ENCODE data around the gene ADK.
"Not testable (repeated sequence)": the region's sequence is repeated elsewhere in the genome, so short reads cannot be mapped to it uniquely, and the experiment has no call there.

The ADK gene

GRCh38 chr10:74190494-74190893 is 39.5 kb downstream of the ADK start:
- Mint-ChIP-seq H3K4me3 (peak overlapping the region; percentile 77), H3K4me1 (peaks cover 76% of the 10 kb centered on the region), H3K36me3 (peaks cover 4% of the 10 kb centered on the region), H3K27me3 (no peaks in the 10 kb centered on the region), H3K9me3 (no peaks in the 10 kb centered on the region), H3K27ac (peak overlapping the region; percentile 85)

GRCh38 chr10:74194545-74194944 is 43.5 kb downstream of the ADK start:
- H3K4me1 Mint-ChIP-seq, result peaks cover 60% of the 10 kb centered on the region

GRCh38 chr10:74194999-74195398 is 44.0 kb downstream of the ADK start:
- Mint-ChIP-seq H3K27me3 (no peaks in the 10 kb centered on the region), H3K36me3 (peaks cover 5% of the 10 kb centered on the region)

More at GRCh38 chr10:74194545-74194944, 43.5 kb downstream of the ADK start:
- Mint-ChIP-seq H3K27ac (peak overlapping the region; percentile 49), H3K4me3 (peak overlapping the region; percentile 42), H3K36me3 (peaks cover 5% of the 10 kb centered on the region), H3K27me3 (no peaks in the 10 kb centered on the region), H3K9me3 (peaks cover 5% of the 10 kb centered on the region)

DNA sequence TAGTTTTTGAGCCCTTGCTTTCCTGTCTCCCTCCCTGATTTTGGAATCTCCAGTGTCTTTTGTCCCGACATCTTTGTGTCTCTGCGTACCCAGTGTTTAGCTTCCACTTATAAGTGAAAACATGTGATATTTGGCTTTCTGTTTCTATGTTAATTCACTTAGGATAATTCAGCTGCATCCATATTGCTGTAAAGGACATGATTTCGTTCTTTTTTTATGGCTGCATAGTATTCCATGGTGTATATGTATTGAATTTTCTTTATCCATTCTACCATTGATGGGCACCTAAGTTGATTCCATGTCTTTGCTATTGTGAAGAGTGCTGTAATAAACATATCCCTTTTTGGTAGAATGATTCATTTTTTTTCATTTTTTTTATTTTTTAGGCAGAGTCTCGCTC is 48.3 kb downstream of the ADK start:
- Mint-ChIP-seq H3K9me3 (peaks cover 5% of the 10 kb centered on the region), H3K4me1 (peaks cover 22% of the 10 kb centered on the region), H3K27ac (no peak overlapping the region), H3K36me3 (peaks cover 10% of the 10 kb centered on the region), H3K4me3 (no peak overlapping the region), H3K27me3 (no peaks in the 10 kb centered on the region)

More at GRCh38 chr10:74194999-74195398, 44.0 kb downstream of the ADK start:
- Mint-ChIP-seq H3K9me3 (peaks cover 5% of the 10 kb centered on the region), H3K27ac (peak overlapping the region; percentile 25), H3K4me1 (peaks cover 56% of the 10 kb centered on the region), H3K4me3 (peak overlapping the region; percentile 63)

GRCh38 chr10:74202356-74202755 is 51.3 kb downstream of the ADK start:
- Mint-ChIP-seq H3K27me3 (no peaks in the 10 kb centered on the region), H3K27ac (no peak overlapping the region), H3K4me3 (no peak overlapping the region), H3K4me1 (peaks cover 19% of the 10 kb centered on the region), H3K9me3 (peaks cover 5% of the 10 kb centered on the region), H3K36me3 (peaks cover 11% of the 10 kb centered on the region)

DNA sequence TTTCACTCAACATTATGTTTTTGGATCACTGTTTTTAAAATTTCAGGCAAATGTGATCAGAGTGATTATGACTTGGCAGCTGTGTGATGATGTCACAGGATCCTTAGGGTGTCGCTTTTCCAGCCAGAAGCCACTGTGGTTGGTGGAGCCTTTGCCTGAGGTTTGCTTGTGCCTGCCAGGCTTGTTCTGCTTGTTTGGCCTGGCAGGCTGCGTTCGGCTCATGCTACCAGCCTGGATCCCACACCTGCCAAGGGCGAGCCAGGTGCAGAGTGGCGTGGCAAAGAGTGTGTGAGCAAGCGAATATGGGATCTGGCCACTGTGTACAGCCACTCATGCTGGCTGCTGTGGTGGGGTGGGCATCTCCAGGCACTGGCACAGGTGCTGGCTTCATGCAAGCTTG is 55.7 kb downstream of the ADK start:
- Mint-ChIP-seq H3K27ac (no peak overlapping the region), H3K36me3 (peaks cover 7% of the 10 kb centered on the region), H3K4me3 (no peak overlapping the region), H3K27me3 (no peaks in the 10 kb centered on the region), H3K4me1 (peaks cover 10% of the 10 kb centered on the region), H3K9me3 (no peaks in the 10 kb centered on the region)

- peaks cover 20% of the 10 kb centered on the region for H3K4me1 Mint-ChIP-seq
- no peaks in the 10 kb centered on the region for H3K27me3 Mint-ChIP-seq
- H3K4me3 Mint-ChIP-seq, result no peak overlapping the region
These were observed 56.9 kb downstream of the ADK start for GRCh38 chr10:74207691-74208480.

GRCh38 chr10:74208997-74209396 is 58.0 kb downstream of the ADK start:
- Mint-ChIP-seq H3K4me1 (peaks cover 25% of the 10 kb centered on the region), H3K9me3 (no peaks in the 10 kb centered on the region), H3K36me3 (peaks cover 5% of the 10 kb centered on the region), H3K4me3 (no peak overlapping the region), H3K27ac (no peak overlapping the region), H3K27me3 (no peaks in the 10 kb centered on the region)

More at GRCh38 chr10:74207691-74208480, 56.9 kb downstream of the ADK start:
- H3K27ac Mint-ChIP-seq, result no peak overlapping the region
- H3K36me3 Mint-ChIP-seq, result peaks cover 5% of the 10 kb centered on the region
- H3K9me3 Mint-ChIP-seq, result no peaks in the 10 kb centered on the region

- H3K4me1 Mint-ChIP-seq, result peaks cover 19% of the 10 kb centered on the region
- no peak overlapping the region for H3K4me3 Mint-ChIP-seq
- H3K27me3 Mint-ChIP-seq, result no peaks in the 10 kb centered on the region
- no peak overlapping the region for H3K27ac Mint-ChIP-seq
- H3K36me3 Mint-ChIP-seq, result peaks cover 2% of the 10 kb centered on the region
- H3K9me3 Mint-ChIP-seq, result no peaks in the 10 kb centered on the region
These were observed 62.0 kb downstream of the ADK start for GRCh38 chr10:74213019-74213418.

- Mint-ChIP-seq H3K27me3 (no peaks in the 10 kb centered on the region), H3K27ac (no peak overlapping the region), H3K4me1 (peaks cover 19% of the 10 kb centered on the region), H3K36me3 (peaks cover 2% of the 10 kb centered on the region), H3K9me3 (no peaks in the 10 kb centered on the region), H3K4me3 (no peak overlapping the region)
These were observed 62.6 kb downstream of the ADK start for GRCh38 chr10:74213571-74214162.

DNA sequence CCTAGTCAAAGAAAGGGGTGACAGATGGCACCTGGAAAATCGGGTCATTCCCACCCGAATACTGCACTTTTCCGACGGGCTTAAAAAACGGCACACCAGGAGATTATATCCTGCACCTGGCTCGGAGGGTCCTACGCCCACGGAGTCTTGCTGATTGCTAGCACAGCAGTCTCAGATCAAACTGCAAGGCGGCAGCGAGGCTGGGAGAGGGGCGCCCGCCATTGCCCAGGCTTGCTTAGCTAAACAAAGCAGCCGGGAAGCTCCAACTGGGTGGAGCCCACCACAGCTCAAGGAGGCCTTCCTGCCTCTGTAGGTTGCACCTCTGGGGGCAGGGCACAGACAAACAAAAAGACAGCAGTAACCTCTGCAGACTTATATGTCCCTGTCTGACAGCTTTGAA is 66.1 kb downstream of the ADK start:
- H3K4me3 Mint-ChIP-seq, H3K9me3 Mint-ChIP-seq, H3K27me3 Mint-ChIP-seq, H3K27ac Mint-ChIP-seq, H3K36me3 Mint-ChIP-seq: not testable (repeated sequence)
- peaks cover 17% of the 10 kb centered on the region for H3K4me1 Mint-ChIP-seq

DNA sequence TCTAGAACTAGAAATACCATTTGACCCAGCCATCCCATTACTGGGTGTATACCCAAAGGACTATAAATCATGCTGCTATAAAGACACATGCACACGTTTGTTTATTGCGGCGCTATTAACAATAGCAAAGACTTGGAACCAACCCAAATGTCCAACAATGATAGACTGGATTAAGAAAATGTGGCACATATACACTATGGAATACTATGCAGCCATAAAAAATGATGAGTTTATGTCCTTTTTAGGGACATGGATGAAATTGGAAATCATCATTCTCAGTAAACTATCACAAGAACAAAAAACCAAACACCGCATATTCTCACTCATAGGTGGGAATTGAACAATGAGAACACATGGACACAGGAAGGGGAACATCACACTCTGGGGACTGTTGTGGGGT is 71.4 kb downstream of the ADK start:
- H3K27ac Mint-ChIP-seq, H3K9me3 Mint-ChIP-seq, H3K4me3 Mint-ChIP-seq, H3K27me3 Mint-ChIP-seq, H3K36me3 Mint-ChIP-seq: not testable (repeated sequence)
- H3K4me1 Mint-ChIP-seq, result peaks cover 24% of the 10 kb centered on the region

DNA sequence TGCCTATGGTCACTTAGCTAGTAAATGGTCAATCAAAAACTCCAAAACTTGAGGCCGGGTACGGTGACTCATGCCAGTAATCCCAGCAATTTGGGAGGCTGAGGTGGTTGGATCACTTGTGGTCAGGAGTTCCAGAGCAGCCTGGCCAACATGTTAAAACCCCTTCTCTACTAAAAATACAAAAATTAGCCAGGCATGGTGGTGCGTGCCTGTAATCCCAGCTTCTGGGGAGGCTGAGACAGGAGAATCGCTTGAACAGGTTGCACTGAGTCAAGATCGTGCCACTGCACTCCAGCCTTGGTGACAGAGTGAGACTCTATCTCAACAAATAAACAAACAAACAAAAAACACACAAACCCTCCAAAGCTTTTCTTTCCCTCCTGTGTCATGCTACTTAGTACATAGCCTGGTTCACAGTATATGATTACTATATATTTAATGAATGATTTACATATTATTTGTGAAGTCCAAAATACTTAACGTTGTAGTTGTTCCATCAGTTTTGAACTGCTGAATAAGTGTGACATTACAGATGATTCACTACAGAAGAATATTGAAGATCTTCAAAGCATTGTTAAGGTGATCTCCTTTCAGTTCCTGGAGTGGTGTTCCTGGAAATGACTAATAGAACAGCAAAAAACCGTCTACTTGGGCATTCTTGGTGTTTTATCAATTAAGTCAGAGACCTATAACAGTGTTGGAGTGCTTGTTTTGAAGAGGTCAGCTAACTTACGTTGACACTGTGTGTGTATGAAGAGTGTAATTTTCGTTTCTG is 72.9 kb downstream of the ADK start:
- peaks cover 3% of the 10 kb centered on the region for H3K36me3 Mint-ChIP-seq
- H3K4me3 Mint-ChIP-seq, result peak overlapping the region; percentile 34
- H3K27ac Mint-ChIP-seq, result peak overlapping the region; percentile 56
- H3K9me3 Mint-ChIP-seq, result no peaks in the 10 kb centered on the region
- H3K27me3 Mint-ChIP-seq, result no peaks in the 10 kb centered on the region
- peaks cover 36% of the 10 kb centered on the region for H3K4me1 Mint-ChIP-seq

- peaks cover 6% of the 10 kb centered on the region for H3K36me3 Mint-ChIP-seq
- H3K27me3 Mint-ChIP-seq, result no peaks in the 10 kb centered on the region
- H3K9me3 Mint-ChIP-seq, result no peaks in the 10 kb centered on the region
- H3K27ac Mint-ChIP-seq, result peak overlapping the region; percentile 95
- H3K4me1 Mint-ChIP-seq, result peaks cover 49% of the 10 kb centered on the region
- peak overlapping the region; percentile 59 for H3K4me3 Mint-ChIP-seq
These were observed 76.8 kb downstream of the ADK start for GRCh38 chr10:74227697-74228424.

DNA sequence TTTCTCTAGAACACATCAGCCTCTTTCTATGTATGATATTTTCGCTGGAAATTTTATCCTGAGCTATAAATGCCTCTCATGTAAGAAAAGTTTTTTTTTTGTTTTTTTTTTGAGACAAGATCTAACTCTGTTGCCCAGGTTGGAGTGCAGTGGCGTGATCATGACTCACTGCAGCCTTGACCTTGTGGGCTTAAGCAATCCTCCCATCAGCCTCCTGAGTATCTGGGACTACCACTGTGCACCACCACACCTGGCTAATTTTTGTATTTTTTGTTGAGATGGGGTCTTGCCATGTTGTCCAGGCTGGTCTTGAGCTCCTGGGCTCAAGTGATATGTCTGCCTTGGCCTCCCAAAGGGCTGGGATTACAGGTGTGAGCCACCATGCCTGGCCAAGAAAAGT is 80.4 kb downstream of the ADK start:
- H3K4me3 Mint-ChIP-seq, result no peak overlapping the region
- H3K36me3 Mint-ChIP-seq, result peaks cover 2% of the 10 kb centered on the region
- H3K27ac Mint-ChIP-seq, result no peak overlapping the region
- peaks cover 30% of the 10 kb centered on the region for H3K4me1 Mint-ChIP-seq
- H3K9me3 Mint-ChIP-seq, result no peaks in the 10 kb centered on the region
- no peaks in the 10 kb centered on the region for H3K27me3 Mint-ChIP-seq
